NT2/D1 (cell line): ENCODE data around the gene MGAT5.

ENCODE experiments used
- SUZ12 ChIP-seq: IDR thresholded peaks from 2 replicates; pipeline ENCODE4 v1.6.1; 2011; ENCODE audit not compliant: insufficient read length, insufficient read depth; ENCODE audit errors: extremely low read depth
- YY1 ChIP-seq: IDR thresholded peaks from 2 replicates; pipeline ENCODE4 v1.6.1; 2011; ENCODE audit not compliant: insufficient read length, insufficient read depth
- ZNF274 ChIP-seq: IDR thresholded peaks from 2 replicates; pipeline ENCODE4 v1.6.1; 2011; ENCODE audit warnings: mild to moderate bottlenecking, low read depth, low read length

DNA sequence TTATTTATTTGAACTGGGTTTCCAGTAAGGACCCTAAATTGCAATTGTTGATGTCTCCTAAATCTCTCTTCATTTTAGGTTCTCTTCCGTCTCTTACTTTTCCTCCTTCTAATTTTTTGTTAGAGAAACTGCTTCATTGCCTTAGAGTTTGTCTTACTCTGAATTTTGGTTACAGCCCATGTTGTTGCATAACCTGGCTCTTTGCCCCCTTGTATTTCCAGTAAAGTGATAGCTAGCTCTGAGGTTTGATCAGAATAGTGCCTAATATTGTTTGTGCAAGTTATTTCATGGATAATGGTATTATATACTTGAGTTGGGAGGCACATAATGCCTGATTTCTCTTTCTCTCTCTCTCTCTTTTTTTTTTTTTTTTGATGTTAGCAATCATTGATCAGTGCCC lies 71.8 kb downstream of the MGAT5 start:
- TF ChIP-seq ZNF274 = no peak
- no peak for TF ChIP-seq SUZ12
- no peak for TF ChIP-seq YY1
